Liver (tissue), 3 donors: ENCODE results near the gene PCGF6.
"Not testable (repeated sequence)": the region's sequence is repeated elsewhere in the genome, so short reads cannot be mapped to it uniquely, and the experiment has no call there.

ENCODE experiments used
- EGR1 ChIP-seq, 2 donors: IDR thresholded peaks; 2 replicates each; pipeline ENCODE4 v1.6.1; 2016 to 2018; ENCODE audit warnings: antibody characterized with exemption in 2 of 2, low read depth in 2 of 2
- FOXA1 ChIP-seq: IDR thresholded peaks from 2 replicates; pipeline ENCODE4 v1.6.1; 2016; ENCODE audit warnings: antibody characterized with exemption
- GABPA ChIP-seq, 2 donors: IDR thresholded peaks in 1 of 2; conservative IDR thresholded peaks in 1 of 2; 2 replicates each; pipeline ENCODE4 v1.6.1; 2016; ENCODE audit warnings: antibody characterized with exemption in 2 of 2, mild to moderate bottlenecking in 1 of 2, moderate library complexity in 1 of 2
- HNF4G ChIP-seq: IDR thresholded peaks from 2 replicates; pipeline ENCODE4 v1.6.1; 2016; ENCODE audit warnings: antibody characterized with exemption
- JUND ChIP-seq, 2 donors: IDR thresholded peaks; 2 replicates each; pipeline ENCODE4 v1.6.1; 2016; ENCODE audit warnings: antibody characterized with exemption in 2 of 2
- RXRA ChIP-seq, 2 donors: IDR thresholded peaks; 2 replicates each; pipeline ENCODE4 v1.6.1; 2017 to 2018; ENCODE audit warnings: antibody characterized with exemption in 2 of 2, mild to moderate bottlenecking in 1 of 2
- TF ChIP-seq, protein P1 (sequence below): fragments of 150-350 bp; IDR thresholded peaks from 2 replicates; pipeline ENCODE4 v1.5.1; 2017; ENCODE audit warnings: improper control_type of control experiment, low read depth, low read length; ENCODE audit not compliant: missing input control
- donor health status: healthy.
- donor health status: healthy.

DNA sequence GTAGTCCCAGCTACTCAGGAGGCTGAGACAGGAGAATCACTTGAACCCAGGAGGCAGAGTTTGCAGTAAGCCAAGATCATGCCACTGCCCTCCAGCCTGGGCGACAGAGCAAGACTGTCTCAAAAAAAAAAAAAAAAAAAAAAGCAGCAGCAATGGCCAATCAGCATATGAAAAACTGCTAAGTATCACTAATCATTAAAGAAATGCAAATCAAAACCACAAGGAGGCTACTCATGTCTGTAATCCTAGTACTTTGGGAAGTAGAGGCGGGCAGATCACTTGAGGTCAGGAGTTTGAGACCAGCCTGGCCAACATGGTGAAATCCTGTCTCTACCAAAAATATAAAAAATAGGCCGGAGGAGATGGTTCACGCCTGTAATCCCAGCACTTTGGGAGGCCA lies 3.6 kb upstream of the PCGF6 start:
- TF ChIP-seq, protein P1, sequence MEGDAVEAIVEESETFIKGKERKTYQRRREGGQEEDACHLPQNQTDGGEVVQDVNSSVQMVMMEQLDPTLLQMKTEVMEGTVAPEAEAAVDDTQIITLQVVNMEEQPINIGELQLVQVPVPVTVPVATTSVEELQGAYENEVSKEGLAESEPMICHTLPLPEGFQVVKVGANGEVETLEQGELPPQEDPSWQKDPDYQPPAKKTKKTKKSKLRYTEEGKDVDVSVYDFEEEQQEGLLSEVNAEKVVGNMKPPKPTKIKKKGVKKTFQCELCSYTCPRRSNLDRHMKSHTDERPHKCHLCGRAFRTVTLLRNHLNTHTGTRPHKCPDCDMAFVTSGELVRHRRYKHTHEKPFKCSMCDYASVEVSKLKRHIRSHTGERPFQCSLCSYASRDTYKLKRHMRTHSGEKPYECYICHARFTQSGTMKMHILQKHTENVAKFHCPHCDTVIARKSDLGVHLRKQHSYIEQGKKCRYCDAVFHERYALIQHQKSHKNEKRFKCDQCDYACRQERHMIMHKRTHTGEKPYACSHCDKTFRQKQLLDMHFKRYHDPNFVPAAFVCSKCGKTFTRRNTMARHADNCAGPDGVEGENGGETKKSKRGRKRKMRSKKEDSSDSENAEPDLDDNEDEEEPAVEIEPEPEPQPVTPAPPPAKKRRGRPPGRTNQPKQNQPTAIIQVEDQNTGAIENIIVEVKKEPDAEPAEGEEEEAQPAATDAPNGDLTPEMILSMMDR = not testable (repeated sequence)
- not testable (repeated sequence) for TF ChIP-seq RXRA (IDR thresholded peaks at IDR 0.05); EGR1 (IDR thresholded peaks at IDR 0.05; ENCODE audit: low read depth in 2 of 2); GABPA (IDR thresholded peaks at IDR 0.05 in 1 of 2, conservative IDR thresholded peaks at IDR 0.05 in 1 of 2); JUND (IDR thresholded peaks at IDR 0.05); HNF4G; FOXA1
